Progenitor cell of endocrine pancreas (in vitro differentiated cells): Measurements from ENCODE around the gene AGMO. TPM values are rescaled to one million over a fixed set of nuclear protein-coding genes. Genes with fewer than 3 reads are reported as not detected.

ENCODE experiments used
- DNase-seq: peaks from one replicate; pipeline ENCODE4 v3.0.0; 2021; ENCODE audit warnings: low spot score; ENCODE audit not compliant: unreplicated experiment
- H3K27ac Mint-ChIP-seq: 2 replicates; pipeline ENCODE4 v1.8.0; 2021; ENCODE audit warnings: mild to moderate bottlenecking, moderate library complexity, mixed read lengths
- H3K27me3 Mint-ChIP-seq: 2 replicates; pipeline ENCODE4 v1.8.0; 2021; ENCODE audit warnings: mixed read lengths
- H3K36me3 Mint-ChIP-seq: 2 replicates; pipeline ENCODE4 v1.8.0; 2022; ENCODE audit warnings: mixed read lengths; ENCODE audit not compliant: insufficient read depth
- H3K4me1 Mint-ChIP-seq: 2 replicates; pipeline ENCODE4 v1.8.0; 2021; ENCODE audit warnings: low read depth, mixed read lengths
- H3K4me3 Mint-ChIP-seq: 2 replicates; pipeline ENCODE4 v1.8.0; 2021; ENCODE audit warnings: low read depth, mild to moderate bottlenecking, moderate library complexity, mixed read lengths
- H3K9me3 Mint-ChIP-seq: 2 replicates; pipeline ENCODE4 v1.8.0; 2021; ENCODE audit warnings: low read depth, mixed read lengths
- CTCF ChIP-seq: fragments of 200-600 bp; sonication (generic); IDR thresholded peaks from one replicate; pipeline ENCODE4 v1.5.0; 2021; ENCODE audit warnings: antibody characterized with exemption, mild to moderate bottlenecking; ENCODE audit not compliant: unreplicated experiment
- total RNA-seq: library from RNA; stranded (reverse); gene quantifications from 2 replicates; pipeline ENCODE4 v1.2.1, GENCODE V29; 2021

The AGMO gene
- total RNA-seq, 1 donor from 2014 or later = 0.19 TPM

GRCh38 chr7:15335390-15335789, 226.4 kb downstream of the AGMO start:
- Mint-ChIP-seq H3K4me1 (no peaks in the 10 kb centered on the region), H3K36me3 (no peaks in the 10 kb centered on the region), H3K27me3 (no peaks in the 10 kb centered on the region), H3K27ac (no peak overlapping the region), H3K4me3 (no peak overlapping the region), H3K9me3 (peaks cover 5% of the 10 kb centered on the region)
- no peak for TF ChIP-seq CTCF
- DNase-seq = no peak

GRCh38 chr7:15334536-15335263, 227.1 kb downstream of the AGMO start:
- Mint-ChIP-seq H3K27me3 (no peaks in the 10 kb centered on the region), H3K4me3 (no peak overlapping the region), H3K4me1 (no peaks in the 10 kb centered on the region), H3K9me3 (peaks cover 5% of the 10 kb centered on the region), H3K27ac (no peak overlapping the region), H3K36me3 (no peaks in the 10 kb centered on the region)
- DNase-seq = no peak
- no peak for TF ChIP-seq CTCF

- H3K9me3 Mint-ChIP-seq = no peaks in the 10 kb centered on the region
- no peak for DNase-seq
- H3K27me3 Mint-ChIP-seq = no peaks in the 10 kb centered on the region
- no peak overlapping the region for H3K27ac Mint-ChIP-seq
- H3K4me3 Mint-ChIP-seq = no peak overlapping the region
- no peaks in the 10 kb centered on the region for H3K4me1 Mint-ChIP-seq
- H3K36me3 Mint-ChIP-seq = no peaks in the 10 kb centered on the region
- TF ChIP-seq CTCF = no peak
These were observed 228.9 kb downstream of the AGMO start for GRCh38 chr7:15332956-15333355.

GRCh38 chr7:15330943-15331342, 230.9 kb downstream of the AGMO start:
- no peak overlapping the region for H3K27ac Mint-ChIP-seq
- DNase-seq = no peak
- no peak for TF ChIP-seq CTCF
- H3K36me3 Mint-ChIP-seq = no peaks in the 10 kb centered on the region
- H3K27me3 Mint-ChIP-seq = no peaks in the 10 kb centered on the region
- no peaks in the 10 kb centered on the region for H3K4me1 Mint-ChIP-seq
- no peaks in the 10 kb centered on the region for H3K9me3 Mint-ChIP-seq
- H3K4me3 Mint-ChIP-seq = no peak overlapping the region

- Mint-ChIP-seq H3K36me3 (no peaks in the 10 kb centered on the region), H3K9me3 (no peaks in the 10 kb centered on the region), H3K4me3 (no peak overlapping the region), H3K27me3 (no peaks in the 10 kb centered on the region), H3K4me1 (no peaks in the 10 kb centered on the region), H3K27ac (no peak overlapping the region)
- no peak for TF ChIP-seq CTCF
- no peak for DNase-seq
These were observed 234.8 kb downstream of the AGMO start for GRCh38 chr7:15327001-15327400.
